K562 (cell line): ENCODE measurements around the gene ANKRD12. TPM values are rescaled to one million over a fixed set of nuclear protein-coding genes. Genes with fewer than 3 reads are reported as not detected.

Experiments
- ATAC-seq: fragments of 200-7000 bp; cut with Tn5 transposase; 3 replicates; pipeline ENCODE4 v1.9.1; 2020; ENCODE audit warnings: moderate library complexity
- BruUV-seq: library from RNA; stranded (reverse); fragments of 400-500 nt; replicated peaks from 2 replicates; lab custom pipeline; 2021; lab: Mats Ljungman, UMichigan
- CTCF ChIA-PET: fragments of 300-600 bp; formaldehyde crosslinking; extraction: SDS; loops from one replicate; lab custom pipeline; 2021; ENCODE audit warnings: low intra/inter-chr PET ratio; lab: Yijun Ruan, JAX
- POLR2A ChIA-PET: fragments of 300-600, 350-650 bp; sonication (Branson Sonifier 250); formaldehyde crosslinking; extraction: SDS; loops from one replicate; lab custom pipeline; 2021; ENCODE audit warnings: antibody characterized with exemption, inconsistent platforms; lab: Yijun Ruan, JAX
- DNase-seq, 4 experiments: peaks; one replicate each; pipeline versions ENCODE4 v3.0.0 to v3.0.0-alpha.2; 2011 to 2018; ENCODE audit warnings: low spot score in 3 of 4, mixed read lengths in 3 of 4; ENCODE audit errors: extremely low read depth in 1 of 4
- FAIRE-seq: peaks from 2 replicates; lab custom pipeline; 2011; peaks lifted over from hg19 to GRCh38; lab: Jason Lieb, UNC
- H2AFZ ChIP-seq: 2 replicates; pipeline ENCODE4 v1.6.0; 2011; ENCODE audit warnings: low read depth, low read length, control low read depth, inconsistent platforms
- H3K27ac ChIP-seq: fragments of 200-600 bp; 3 replicates; pipeline ENCODE4 v1.8.0; 2011; ENCODE audit warnings: low read depth, mild to moderate bottlenecking, control low read depth, inconsistent platforms, low read length, moderate library complexity, mixed read lengths; ENCODE audit errors: extremely low read depth
- H3K27me3 ChIP-seq, 2 experiments: fragments of 300-600 bp in 1 of 2; 2 replicates in 1 of 2; 3 replicates in 1 of 2; pipeline versions ENCODE4 v1.6.0 to v1.8.0; 2011; ENCODE audit warnings: inconsistent platforms in 2 of 2, low read length in 2 of 2, mild to moderate bottlenecking in 1 of 2, mixed read lengths in 1 of 2, moderate library complexity in 1 of 2; ENCODE audit not compliant: control insufficient read depth in 2 of 2, insufficient read depth in 2 of 2
- H3K36me3 ChIP-seq: fragments of 300-600 bp; 3 replicates; pipeline ENCODE4 v1.8.0; 2011; ENCODE audit warnings: mild to moderate bottlenecking, low read length, inconsistent platforms; ENCODE audit not compliant: control insufficient read depth, insufficient read depth
- H3K4me1 ChIP-seq, 2 experiments: fragments of 200-600 bp in 1 of 2; replicated peaks in 1 of 2; 2 replicates in 1 of 2; 3 replicates in 1 of 2; pipeline versions ENCODE4 v1.5.1 to v1.8.0; 2011; ENCODE audit warnings: inconsistent platforms in 2 of 2, low read length in 2 of 2, mild to moderate bottlenecking in 1 of 2, mixed read lengths in 1 of 2, moderate library complexity in 1 of 2; ENCODE audit not compliant: control insufficient read depth in 2 of 2, insufficient read depth in 2 of 2
- H3K4me2 ChIP-seq: 2 replicates; pipeline ENCODE4 v1.6.1; 2011; ENCODE audit warnings: low read length, control low read depth, inconsistent platforms, mixed read lengths; ENCODE audit not compliant: insufficient read depth
- H3K4me3 ChIP-seq: fragments of 200-600 bp; sonication (generic), shearing (Covaris generic); 2 replicates; pipeline ENCODE4 v1.5.1; 2016; ENCODE audit warnings: control low read depth, inconsistent platforms
- H3K79me2 ChIP-seq: fragments of 200-600 bp; 3 replicates; pipeline ENCODE4 v1.8.0; 2011; ENCODE audit warnings: low read length, inconsistent platforms; ENCODE audit not compliant: control insufficient read depth, insufficient read depth
- H3K9ac ChIP-seq, 2 experiments: 2 replicates each; pipeline versions ENCODE4 v1.6.0 to v1.6.1; 2011; ENCODE audit warnings: low read depth in 2 of 2, low read length in 2 of 2, control low read depth in 1 of 2, inconsistent platforms in 1 of 2, mild to moderate bottlenecking in 1 of 2, mixed read lengths in 1 of 2; ENCODE audit not compliant: insufficient read depth in 1 of 2
- H3K9me1 ChIP-seq: one replicate; pipeline ENCODE4 v1.6.0; 2011; ENCODE audit warnings: inconsistent platforms, mild to moderate bottlenecking, low read length, moderate library complexity; ENCODE audit not compliant: control insufficient read depth, insufficient read depth
- H3K9me3 ChIP-seq: replicated peaks from 2 replicates; pipeline ENCODE4 v1.5.1; 2011; ENCODE audit warnings: low read depth, low read length, inconsistent platforms; ENCODE audit not compliant: control insufficient read depth, insufficient read depth
- H4K20me1 ChIP-seq: replicated peaks from 2 replicates; pipeline ENCODE4 v1.6.1; 2011; ENCODE audit warnings: low read length, inconsistent platforms, mixed read lengths; ENCODE audit not compliant: control insufficient read depth, insufficient read depth
- BRD4 ChIP-seq: fragments of 200-600 bp; sonication (generic); IDR thresholded peaks from 2 replicates; pipeline ENCODE4 v1.6.1; 2017; ENCODE audit warnings: inconsistent platforms
- CREB1 ChIP-seq, 2 experiments: sonication (generic) in 1 of 2; formaldehyde crosslinking in 1 of 2; IDR thresholded peaks; 2 replicates each; pipeline versions ENCODE4 v1.6.1 to v1.8.0; 2012 to 2022; ENCODE audit warnings: inconsistent platforms in 1 of 2, mild to moderate bottlenecking in 1 of 2, missing genetic modification reagents in 1 of 2, moderate library complexity in 1 of 2
- DNMT1 ChIP-seq: fragments of 450-650 bp; IDR thresholded peaks from 2 replicates; pipeline ENCODE4 v1.6.1; 2016; ENCODE audit warnings: antibody characterized with exemption, mild to moderate bottlenecking
- ELF2 ChIP-seq: fragments of 250-450 bp; sonication (Bioruptor Pico); IDR thresholded peaks from 2 replicates; pipeline ENCODE4 v1.5.0; 2021; ENCODE audit warnings: mild to moderate bottlenecking
- HDAC1 ChIP-seq, 2 experiments: fragments of 450-650 bp; IDR thresholded peaks; 2 replicates each; pipeline ENCODE4 v1.6.1; 2016 to 2017; ENCODE audit warnings: inconsistent platforms in 1 of 2, mild to moderate bottlenecking in 1 of 2, moderate library complexity in 1 of 2
- MEIS2 ChIP-seq: fragments of 450-650 bp; IDR thresholded peaks from 2 replicates; pipeline ENCODE4 v1.6.1; 2014; ENCODE audit warnings: mild to moderate bottlenecking; ENCODE audit not compliant: partially characterized antibody
- NFE2L1 ChIP-seq: fragments of 450-650 bp; IDR thresholded peaks from 2 replicates; pipeline ENCODE4 v1.6.1; 2016; ENCODE audit warnings: missing genetic modification characterization, low read depth, mild to moderate bottlenecking, missing compliant biosample characterization, moderate library complexity, borderline replicate concordance
- PRMT5 ChIP-seq: sonication (generic); formaldehyde crosslinking; IDR thresholded peaks from 2 replicates; pipeline ENCODE4 v1.5.0; 2020; ENCODE audit warnings: missing genetic modification reagents
- SAFB2 ChIP-seq: fragments of 200-400 bp; formaldehyde crosslinking; IDR thresholded peaks from 2 replicates; pipeline ENCODE4 v1.6.1; 2018; ENCODE audit warnings: borderline replicate concordance, low read length, low read depth, moderate library complexity; ENCODE audit not compliant: severe bottlenecking
- SNAPC5 ChIP-seq: fragments of 250-450 bp; sonication (Bioruptor Pico); IDR thresholded peaks from 2 replicates; pipeline ENCODE4 v1.8.0; 2021; ENCODE audit warnings: moderate library complexity, mild to moderate bottlenecking, inconsistent platforms
- TOE1 ChIP-seq, 2 experiments: fragments of 450-650 bp in 1 of 2; sonication (generic) in 1 of 2; formaldehyde crosslinking in 1 of 2; IDR thresholded peaks; 2 replicates each; pipeline versions ENCODE4 v1.7.1 to v1.8.0; 2016 to 2022; ENCODE audit warnings: borderline replicate concordance in 2 of 2, mild to moderate bottlenecking in 2 of 2, antibody characterized with exemption in 1 of 2, inconsistent platforms in 1 of 2, low read depth in 1 of 2, missing genetic modification reagents in 1 of 2, moderate library complexity in 1 of 2
- ZNF668 ChIP-seq: fragments of 250-450 bp; sonication (Bioruptor Pico); IDR thresholded peaks from 2 replicates; pipeline ENCODE4 v1.8.0; 2022; ENCODE audit warnings: mild to moderate bottlenecking, inconsistent platforms
- WGBS: fragments of 100-300 bp; shearing (Covaris generic); methylation state at CpG from one replicate; pipeline ENCODE4 v1.1.6; 2016; ENCODE audit warnings: low coverage, mixed read lengths; ENCODE audit not compliant: insufficient coverage; ENCODE audit errors: missing lambda C conversion rate; 5-methylcytosine and 5-hydroxymethylcytosine counted together
- in situ Hi-C: fragments of 300-500 bp; cut with MboI; formaldehyde crosslinking; loops from 4 replicates; pipeline ENCODE4 v1.15.0; 2018; ENCODE audit warnings: inconsistent platforms, mixed read lengths
- intact Hi-C: fragments of 100-400 bp; cut with micrococcal nuclease; formaldehyde crosslinking; loops from 2 replicates; pipeline ENCODE4 v1.14.2; 2022
- polyA plus RNA-seq, 8 experiments: library from polyadenylated mRNA; depleted of rRNA in 4 of 8; stranded (reverse) in 5 of 8; unstranded in 3 of 8; fragments of >200 nt; fragmentation: Nextera tagmentation in 2 of 8; fragmentation: Illumina TruSeq in 1 of 8; extraction: Ambion mirVana in 2 of 8; extraction: Trizol in 1 of 8; gene quantifications; 2 replicates each; pipeline versions ENCODE4 v1.2.1 to v1.2.3, GENCODE V29; 2011 to 2014; ENCODE audit warnings: inconsistent platforms in 1 of 8, missing spikeins in 1 of 8
- total RNA-seq, 7 experiments: library from RNA; depleted of rRNA in 6 of 7; stranded (reverse); fragments of >200 nt in 6 of 7; fragmentation: Illumina TruSeq in 2 of 7; extraction: Trizol in 2 of 7; gene quantifications; 2 replicates each; pipeline versions ENCODE4 v1.2.1 to v1.2.3, GENCODE V29; 2011 to 2021; ENCODE audit warnings: low replicate concordance in 1 of 7
- TF ChIP-seq, protein P1 (sequence below): fragments of 450-650 bp; IDR thresholded peaks from 2 replicates; pipeline ENCODE4 v1.6.1; 2016; ENCODE audit warnings: low read depth, mild to moderate bottlenecking, moderate library complexity
- TF ChIP-seq, protein P2 (sequence below): conservative IDR thresholded peaks from 2 replicates; pipeline ENCODE4 v1.6.1; 2011; ENCODE audit warnings: low read depth, mild to moderate bottlenecking, low read length; ENCODE audit not compliant: control insufficient read depth

Gene ANKRD12
- total and polyA plus RNA-seq, 9 of the 15 experiments (the other 6 are each of a cell fraction or from before 2014, with no cell fraction given): 6.6 to 28.2 (median 16.0) TPM

DNA sequence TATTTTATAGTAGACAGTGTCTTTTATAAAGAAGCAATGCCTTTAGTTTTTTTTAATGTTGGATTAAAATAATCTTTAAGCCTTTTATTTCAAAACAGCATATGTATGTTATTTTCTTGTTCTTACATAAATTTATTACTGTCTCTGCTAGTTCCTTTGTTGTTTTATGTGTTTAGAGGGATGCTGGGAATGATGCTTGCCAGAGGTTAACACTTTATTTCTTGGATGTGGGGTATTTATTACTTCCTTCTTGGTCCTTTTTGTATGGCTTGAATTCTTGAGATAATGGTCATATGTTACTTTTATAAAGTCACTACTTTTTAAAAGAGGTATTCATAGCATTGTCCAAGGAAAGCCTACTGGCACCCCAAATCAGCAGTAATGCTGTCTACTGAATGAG is 63.1 kb downstream of the ANKRD12 start:
- intact Hi-C loops (no loop called here), in situ Hi-C loops (no loop called here)
- POLR2A ChIA-PET: interaction anchor here (1.2 kb wide), 3 partner anchors 8 to 19 kb away, joined by 5 read pairs; no protein-coding TSS in a partner anchor
- Histone ChIP-seq H3K4me1 (no peaks in the 10 kb centered on the region), H2AFZ (no peak overlapping the region), H3K79me2 (no peaks in the 10 kb centered on the region; the same call in 2 of the 3 replicates), H4K20me1 (no peaks in the 10 kb centered on the region), H3K9me1 (no peaks in the 10 kb centered on the region), H3K36me3 (peaks cover 27% of the 10 kb centered on the region)
- no peak for FAIRE-seq
- TF ChIP-seq HDAC1 (IDR thresholded peaks at IDR 0.05): no peak
- TF ChIP-seq PRMT5: no peak
- no peak for TF ChIP-seq DNMT1
- TF ChIP-seq, all 486 proteins: peak for 0
- Histone ChIP-seq H3K4me2 (no peak overlapping the region), H3K4me3 (no peak overlapping the region), H3K27me3 (no peaks in the 10 kb centered on the region), H3K9ac (no peak overlapping the region), H3K9me3 (no peaks in the 10 kb centered on the region), H3K27ac (no peak overlapping the region)
- no TSS peak for BruUV-seq
- no peak for DNase-seq
- CTCF ChIA-PET: no interaction called here
- ATAC-seq: no peak

GRCh38 chr18:9201224-9201623 is 64.6 kb downstream of the ANKRD12 start:
- CTCF ChIA-PET: no interaction called here
- POLR2A ChIA-PET: no interaction called here
- Histone ChIP-seq H3K27me3 (no peaks in the 10 kb centered on the region), H3K36me3 (peaks cover 19% of the 10 kb centered on the region; the same call in 2 of the 3 replicates), H3K9ac (no peak overlapping the region), H2AFZ (no peak overlapping the region), H3K27ac (no peak overlapping the region), H3K79me2 (no peaks in the 10 kb centered on the region)
- WGBS: 81% methylated on average over 2 of the region's 2 CpGs
- BruUV-seq: no TSS peak
- no peak for TF ChIP-seq SNAPC5 (CRISPR knock-in tag)
- TF ChIP-seq BRD4: no peak
- TF ChIP-seq ELF2 (CRISPR knock-in tag): no peak
- no peak for TF ChIP-seq SAFB2
- no peak for TF ChIP-seq MEIS2
- TF ChIP-seq NFE2L1 (tag): no peak
- TF ChIP-seq, protein P1, sequence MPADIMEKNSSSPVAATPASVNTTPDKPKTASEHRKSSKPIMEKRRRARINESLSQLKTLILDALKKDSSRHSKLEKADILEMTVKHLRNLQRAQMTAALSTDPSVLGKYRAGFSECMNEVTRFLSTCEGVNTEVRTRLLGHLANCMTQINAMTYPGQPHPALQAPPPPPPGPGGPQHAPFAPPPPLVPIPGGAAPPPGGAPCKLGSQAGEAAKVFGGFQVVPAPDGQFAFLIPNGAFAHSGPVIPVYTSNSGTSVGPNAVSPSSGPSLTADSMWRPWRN: no peak
- TF ChIP-seq CREB1 (IDR thresholded peaks at IDR 0.05): no peak
- no peak for TF ChIP-seq CREB1 (CRISPR knock-in tag; IDR thresholded peaks at IDR 0.05)
- no peak for TF ChIP-seq ZNF668 (CRISPR knock-in tag)
- TF ChIP-seq TOE1 (IDR thresholded peaks at IDR 0.05; ENCODE audit: borderline replicate concordance): no peak
- TF ChIP-seq TOE1 (CRISPR knock-in tag; IDR thresholded peaks at IDR 0.05; ENCODE audit: borderline replicate concordance, low read depth): no peak
- TF ChIP-seq, protein P2, sequence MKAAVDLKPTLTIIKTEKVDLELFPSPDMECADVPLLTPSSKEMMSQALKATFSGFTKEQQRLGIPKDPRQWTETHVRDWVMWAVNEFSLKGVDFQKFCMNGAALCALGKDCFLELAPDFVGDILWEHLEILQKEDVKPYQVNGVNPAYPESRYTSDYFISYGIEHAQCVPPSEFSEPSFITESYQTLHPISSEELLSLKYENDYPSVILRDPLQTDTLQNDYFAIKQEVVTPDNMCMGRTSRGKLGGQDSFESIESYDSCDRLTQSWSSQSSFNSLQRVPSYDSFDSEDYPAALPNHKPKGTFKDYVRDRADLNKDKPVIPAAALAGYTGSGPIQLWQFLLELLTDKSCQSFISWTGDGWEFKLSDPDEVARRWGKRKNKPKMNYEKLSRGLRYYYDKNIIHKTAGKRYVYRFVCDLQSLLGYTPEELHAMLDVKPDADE: no peak
- TF ChIP-seq, all 486 proteins: peak for 0
- intact Hi-C loops: no loop called here
- H3K4me2 ChIP-seq: no peak overlapping the region
- no peaks in the 10 kb centered on the region for H3K9me3 ChIP-seq
- no peaks in the 10 kb centered on the region for H3K4me1 ChIP-seq
- H4K20me1 ChIP-seq: no peaks in the 10 kb centered on the region
- H3K4me3 ChIP-seq: no peak overlapping the region
- ATAC-seq (no peak), FAIRE-seq (no peak), DNase-seq (no peak)
- H3K9me1 ChIP-seq: no peaks in the 10 kb centered on the region
- in situ Hi-C loops: no loop called here
